Peyer's patch (tissue), 4 donors: ENCODE data around the gene EYA4.

ENCODE experiments used
- POLR2A ChIP-seq, 2 donors: fragments of 450-650 bp; IDR thresholded peaks; one replicate each; pipeline ENCODE4 v1.5.1; 2017; ENCODE audit warnings: antibody characterized with exemption in 2 of 2, mild to moderate bottlenecking in 2 of 2, moderate library complexity in 2 of 2
- TF ChIP-seq, protein P1 (sequence below), 6 experiments: fragments of 450-650 bp in 4 of 6; fragments of 200-600 bp in 2 of 6; sonication (generic) in 1 of 6; IDR thresholded peaks; one replicate each; pipeline ENCODE4 v1.5.1; 2017 to 2019; ENCODE audit warnings: antibody characterized with exemption in 6 of 6, mild to moderate bottlenecking in 3 of 6, moderate library complexity in 1 of 6

GRCh38 chr6:133523816-133524215 lies 282.7 kb downstream of the EYA4 start:
- TF ChIP-seq, protein P1, sequence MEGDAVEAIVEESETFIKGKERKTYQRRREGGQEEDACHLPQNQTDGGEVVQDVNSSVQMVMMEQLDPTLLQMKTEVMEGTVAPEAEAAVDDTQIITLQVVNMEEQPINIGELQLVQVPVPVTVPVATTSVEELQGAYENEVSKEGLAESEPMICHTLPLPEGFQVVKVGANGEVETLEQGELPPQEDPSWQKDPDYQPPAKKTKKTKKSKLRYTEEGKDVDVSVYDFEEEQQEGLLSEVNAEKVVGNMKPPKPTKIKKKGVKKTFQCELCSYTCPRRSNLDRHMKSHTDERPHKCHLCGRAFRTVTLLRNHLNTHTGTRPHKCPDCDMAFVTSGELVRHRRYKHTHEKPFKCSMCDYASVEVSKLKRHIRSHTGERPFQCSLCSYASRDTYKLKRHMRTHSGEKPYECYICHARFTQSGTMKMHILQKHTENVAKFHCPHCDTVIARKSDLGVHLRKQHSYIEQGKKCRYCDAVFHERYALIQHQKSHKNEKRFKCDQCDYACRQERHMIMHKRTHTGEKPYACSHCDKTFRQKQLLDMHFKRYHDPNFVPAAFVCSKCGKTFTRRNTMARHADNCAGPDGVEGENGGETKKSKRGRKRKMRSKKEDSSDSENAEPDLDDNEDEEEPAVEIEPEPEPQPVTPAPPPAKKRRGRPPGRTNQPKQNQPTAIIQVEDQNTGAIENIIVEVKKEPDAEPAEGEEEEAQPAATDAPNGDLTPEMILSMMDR (IDR thresholded peaks at IDR 0.05) = no peak
- no peak for TF ChIP-seq POLR2A (IDR thresholded peaks at IDR 0.05)
